Panc1 (cell line): ENCODE measurements around the gene RGS14. TPM values are rescaled to one million over a fixed set of nuclear protein-coding genes. Genes with fewer than 3 reads are reported as not detected.

ENCODE experiments used
- total RNA-seq: library from RNA; stranded (reverse); gene quantifications from one replicate; pipeline ENCODE4 v1.2.1, GENCODE V29; 2021; ENCODE audit not compliant: unreplicated experiment

RGS14 gene
- total RNA-seq, 1 experiment from 2014 or later, result 13.5 TPM

Other genes with a start within 250 kb of the RGS14 start
- 58.7 TPM for gene NSD1, start 224.2 kb upstream of the RGS14 start, total RNA-seq
- gene RAB24, start 54.2 kb upstream of the RGS14 start, total RNA-seq, result 37.2 TPM
- 275 TPM for gene PRELID1, start 54.1 kb upstream of the RGS14 start, total RNA-seq
- 12.0 TPM for gene MXD3, start 46.0 kb upstream of the RGS14 start, total RNA-seq
- 140 TPM for gene LMAN2, start 6.3 kb upstream of the RGS14 start, total RNA-seq
- not detected for gene SLC34A1, start 26.5 kb downstream of the RGS14 start, total RNA-seq
- gene PFN3, start 42.7 kb downstream of the RGS14 start, total RNA-seq, result not detected
- 13.4 TPM for gene F12, start 51.6 kb downstream of the RGS14 start, total RNA-seq
- gene GRK6, start 68.8 kb downstream of the RGS14 start, total RNA-seq, result 56.1 TPM
- gene PRR7, start 88.9 kb downstream of the RGS14 start, total RNA-seq, result 39.2 TPM
- 195 TPM for gene DBN1, start 115.7 kb downstream of the RGS14 start, total RNA-seq
- 62.9 TPM for gene PDLIM7, start 139.7 kb downstream of the RGS14 start, total RNA-seq
- 12.4 TPM for gene DOK3, start 151.9 kb downstream of the RGS14 start, total RNA-seq
- 111 TPM for gene DDX41, start 159.0 kb downstream of the RGS14 start, total RNA-seq
- 58.5 TPM for gene FAM193B, start 196.6 kb downstream of the RGS14 start, total RNA-seq
- gene TMED9, start 234.3 kb downstream of the RGS14 start, total RNA-seq, result 293 TPM
- gene B4GALT7, start 242.2 kb downstream of the RGS14 start, total RNA-seq, result 38.0 TPM